ENCODE data around the gene TTLL10. TPM values are rescaled to one million over a fixed set of nuclear protein-coding genes. Genes with fewer than 3 reads are reported as not detected.

TTLL10 gene
- total RNA-seq, 4 donors from 2014 or later: 0.23 TPM; not detected in 3

DNA sequence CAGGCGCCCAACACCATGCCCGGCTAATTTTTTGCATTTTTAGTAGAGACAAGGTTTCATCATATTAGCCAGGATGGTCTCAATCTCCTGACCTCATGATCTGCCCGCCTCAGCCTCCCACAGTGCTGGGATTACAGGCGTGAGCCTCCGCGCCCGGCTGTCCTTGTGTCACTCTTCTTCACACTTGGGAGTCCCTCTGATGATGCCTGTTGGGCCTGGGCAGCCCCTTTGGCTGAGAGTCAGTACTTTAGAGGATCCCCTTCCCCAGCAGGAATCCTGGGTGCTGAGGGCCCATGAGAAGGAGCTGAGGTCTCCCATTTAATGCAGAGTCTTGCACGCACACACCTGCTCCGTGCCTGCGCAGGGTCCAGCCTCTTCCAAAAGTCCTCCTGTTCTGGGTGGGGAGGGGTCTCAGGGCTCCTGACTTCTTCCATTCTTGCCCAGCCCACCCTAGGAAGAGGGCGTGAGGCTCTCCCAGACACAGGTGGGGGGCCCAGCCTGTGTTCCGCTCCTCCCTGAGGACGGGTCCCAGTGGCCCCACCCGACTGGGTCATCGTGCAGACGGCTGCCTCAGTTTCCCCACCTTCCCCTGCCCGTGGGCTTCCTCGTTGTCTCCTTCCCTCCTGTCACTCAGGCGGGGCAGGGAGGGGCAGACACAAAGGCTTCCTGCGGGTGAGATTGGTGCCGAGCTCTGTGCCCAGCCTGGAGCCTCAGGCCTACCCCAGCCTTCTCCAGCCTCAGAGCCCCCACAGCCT, 3.9 kb downstream of the TTLL10 start:
- WGBS, 2 donors (ENCODE audit: low coverage in 1 of 2): 83% methylated on average over 8 of the region's 21 CpGs; no CpG with 5 or more reads in 1 of the 2 donors
- Histone ChIP-seq H3K27me3 (peaks cover 100% of the 10 kb centered on the region), H3K4me3 (no peak overlapping the region), H3K36me3 (no peaks in the 10 kb centered on the region), H3K27ac (no peak overlapping the region), H3K4me1 (peaks cover 0 to 11% (median 0%) of the 10 kb centered on the region in 3 donors), H3K9me3 (no peaks in the 10 kb centered on the region)
- ATAC-seq: no peak
- TF ChIP-seq EP300 (IDR thresholded peaks at IDR 0.05) (no peak), POLR2A (IDR thresholded peaks at IDR 0.05) (no peak), POLR2AphosphoS5 (IDR thresholded peaks at IDR 0.05) (no peak), CTCF (IDR thresholded peaks at IDR 0.05) (no peak)

- WGBS, 2 donors (ENCODE audit: low coverage in 1 of 2): no CpG with 5 or more reads among the region's 32 CpGs
- H3K27ac ChIP-seq: no peak overlapping the region
- no peaks in the 10 kb centered on the region for H3K9me3 ChIP-seq
- ATAC-seq: no peak
- H3K4me3 ChIP-seq: no peak overlapping the region
- peaks cover 0 to 6% (median 0%) of the 10 kb centered on the region in 3 donors for H3K4me1 ChIP-seq
- TF ChIP-seq POLR2AphosphoS5 (IDR thresholded peaks at IDR 0.05) (no peak), CTCF (IDR thresholded peaks at IDR 0.05) (no peak), EP300 (IDR thresholded peaks at IDR 0.05) (no peak), POLR2A (IDR thresholded peaks at IDR 0.05) (no peak)
- H3K27me3 ChIP-seq: peaks cover 94% of the 10 kb centered on the region
- H3K36me3 ChIP-seq: no peaks in the 10 kb centered on the region
Measured at GRCh38 chr1:1178794-1179331, 5.2 kb downstream of the TTLL10 start.

DNA sequence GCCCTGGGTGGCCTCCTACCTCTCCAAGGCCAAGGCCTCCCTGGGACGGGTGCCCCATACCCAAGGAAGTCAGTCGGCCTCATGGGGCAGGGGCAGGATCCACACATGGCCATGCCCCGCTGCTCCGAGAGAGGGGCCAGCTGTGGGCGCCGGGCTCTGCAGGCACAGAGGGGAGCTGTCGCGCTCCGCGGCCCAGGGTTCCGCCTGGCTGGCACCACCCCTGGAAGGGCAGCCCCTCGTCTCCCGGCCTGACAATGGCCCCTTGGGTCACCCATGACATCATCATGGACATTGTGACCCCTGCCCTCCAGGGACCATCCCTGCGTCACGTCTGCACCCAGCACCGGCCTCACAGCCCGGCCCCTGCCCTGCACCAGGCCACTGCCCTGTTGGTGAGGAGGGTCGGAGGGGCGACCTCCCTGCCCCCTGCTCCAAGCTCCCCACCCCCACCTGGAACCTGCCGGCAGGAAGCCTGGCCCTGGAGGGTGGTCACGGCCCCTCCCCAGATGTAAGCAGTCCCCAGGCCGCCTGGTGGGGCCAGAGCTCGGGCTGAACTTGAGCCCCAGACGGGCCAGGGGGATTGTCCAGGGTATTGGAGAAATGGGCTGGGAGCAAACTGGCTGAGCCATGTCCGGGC, 5.8 kb downstream of the TTLL10 start:
- TF ChIP-seq CTCF (IDR thresholded peaks at IDR 0.05): no peak
- TF ChIP-seq POLR2A (IDR thresholded peaks at IDR 0.05): no peak
- TF ChIP-seq EP300 (IDR thresholded peaks at IDR 0.05): no peak
- TF ChIP-seq POLR2AphosphoS5 (IDR thresholded peaks at IDR 0.05): no peak
- WGBS, 2 donors (ENCODE audit: low coverage in 1 of 2): no CpG with 5 or more reads among the region's 25 CpGs
- no peak for ATAC-seq
- Histone ChIP-seq H3K4me3 (no peak overlapping the region), H3K36me3 (no peaks in the 10 kb centered on the region), H3K9me3 (no peaks in the 10 kb centered on the region), H3K27ac (no peak overlapping the region), H3K4me1 (peaks cover 0 to 4% (median 0%) of the 10 kb centered on the region in 3 donors), H3K27me3 (peaks cover 88% of the 10 kb centered on the region)

DNA sequence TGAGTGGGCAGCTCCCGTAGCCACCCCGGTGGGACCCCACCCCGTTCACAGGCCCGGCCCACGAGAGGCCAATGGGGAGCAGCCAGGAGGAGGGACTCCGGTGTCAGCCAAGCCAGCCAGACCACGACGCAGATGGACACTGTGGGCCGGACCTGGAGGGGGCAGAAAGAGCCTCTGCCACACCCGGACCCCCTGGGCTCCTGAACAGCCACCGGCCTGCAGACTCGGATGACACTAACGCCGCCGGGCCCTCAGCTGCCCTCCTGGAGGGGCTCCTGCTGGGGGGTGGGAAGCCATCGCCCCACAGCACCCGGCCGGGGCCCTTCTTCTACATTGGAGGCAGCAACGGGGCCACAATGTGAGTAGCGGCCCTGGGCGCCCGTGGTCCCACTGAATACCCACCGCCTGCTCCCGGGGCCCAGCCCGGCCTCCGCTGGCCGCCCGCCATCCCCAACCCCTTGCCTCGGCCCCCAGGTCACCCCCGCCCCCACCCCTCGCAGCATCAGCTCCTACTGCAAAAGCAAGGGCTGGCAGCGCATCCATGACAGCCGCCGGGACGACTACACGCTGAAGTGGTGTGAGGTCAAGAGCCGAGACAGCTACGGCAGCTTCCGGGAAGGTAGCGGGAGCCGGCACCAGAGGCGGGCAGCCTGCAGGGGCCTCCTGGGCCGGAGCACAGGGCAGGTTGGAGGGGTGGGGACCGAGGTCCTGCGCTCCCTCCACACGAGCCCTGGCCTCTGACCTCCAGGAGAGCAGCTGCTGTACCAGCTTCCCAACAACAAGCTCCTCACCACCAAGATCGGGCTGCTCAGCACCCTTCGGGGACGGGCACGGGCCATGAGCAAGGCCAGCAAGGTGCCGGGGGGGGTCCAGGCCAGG, 6.5 kb downstream of the TTLL10 start:
- H3K4me3 ChIP-seq: no peak overlapping the region
- ATAC-seq: no peak
- peaks cover 81% of the 10 kb centered on the region for H3K27me3 ChIP-seq
- H3K4me1 ChIP-seq: peaks cover 0 to 4% (median 0%) of the 10 kb centered on the region in 3 donors
- WGBS, 2 donors (ENCODE audit: low coverage in 1 of 2): 78% methylated on average over 7 of the region's 51 CpGs; no CpG with 5 or more reads in 1 of the 2 donors
- no peaks in the 10 kb centered on the region for H3K9me3 ChIP-seq
- H3K36me3 ChIP-seq: no peaks in the 10 kb centered on the region
- no peak overlapping the region for H3K27ac ChIP-seq
- TF ChIP-seq EP300 (IDR thresholded peaks at IDR 0.05): no peak
- no peak for TF ChIP-seq POLR2A (IDR thresholded peaks at IDR 0.05)
- no peak for TF ChIP-seq CTCF (IDR thresholded peaks at IDR 0.05)
- TF ChIP-seq POLR2AphosphoS5 (IDR thresholded peaks at IDR 0.05): no peak

Data from gastroesophageal sphincter (tissue), 4 donors.